Trophoblast cell (in vitro differentiated cells and primary cell): ENCODE measurements around the gene SCAF1.

Experiments
- DNase-seq, 2 donors: peaks; one replicate each; pipeline ENCODE4 v3.0.0-alpha.2; 2016
- H2AFZ ChIP-seq: 2 replicates; pipeline ENCODE4 v1.6.1; 2013; ENCODE audit warnings: low read length, moderate library complexity, mild to moderate bottlenecking; ENCODE audit not compliant: insufficient read depth, poor library complexity
- H2AK5ac ChIP-seq: 2 replicates; pipeline ENCODE4 v1.6.1; 2013; ENCODE audit warnings: mild to moderate bottlenecking, low read length
- H2BK120ac ChIP-seq: 2 replicates; pipeline ENCODE4 v1.6.1; 2013; ENCODE audit warnings: low read length, mild to moderate bottlenecking, moderate library complexity; ENCODE audit not compliant: insufficient read depth, poor library complexity
- H2BK12ac ChIP-seq: 2 replicates; pipeline ENCODE4 v1.6.1; 2013; ENCODE audit warnings: mild to moderate bottlenecking, low read length, moderate library complexity
- H2BK5ac ChIP-seq: 2 replicates; pipeline ENCODE4 v1.6.1; 2013; ENCODE audit warnings: low read length, low read depth, moderate library complexity, mild to moderate bottlenecking; ENCODE audit not compliant: poor library complexity
- H3K14ac ChIP-seq: 2 replicates; pipeline ENCODE4 v1.6.1; 2013; ENCODE audit warnings: mild to moderate bottlenecking, low read length
- H3K18ac ChIP-seq: 2 replicates; pipeline ENCODE4 v1.6.1; 2013; ENCODE audit warnings: mild to moderate bottlenecking, low read length
- H3K23ac ChIP-seq: 2 replicates; pipeline ENCODE4 v1.6.1; 2013; ENCODE audit warnings: low read length
- H3K27ac ChIP-seq: 2 replicates; pipeline ENCODE4 v1.5.1; 2013; ENCODE audit warnings: low read depth, mild to moderate bottlenecking, inconsistent platforms, low read length, moderate library complexity
- H3K27me3 ChIP-seq: 2 replicates; pipeline ENCODE4 v1.6.1; 2013; ENCODE audit warnings: inconsistent platforms, mild to moderate bottlenecking, low read length, moderate library complexity; ENCODE audit not compliant: insufficient read depth
- H3K36me3 ChIP-seq, 2 experiments: 1 replicate in 1 of 2; 2 replicates in 1 of 2; pipeline ENCODE4 v1.6.1; 2013; ENCODE audit warnings: low read length in 2 of 2, mild to moderate bottlenecking in 2 of 2, moderate library complexity in 1 of 2; ENCODE audit not compliant: insufficient read depth in 2 of 2, control insufficient read depth in 1 of 2
- H3K4ac ChIP-seq: 2 replicates; pipeline ENCODE4 v1.6.1; 2013; ENCODE audit warnings: low read depth, mild to moderate bottlenecking, low read length, moderate library complexity
- H3K4me1 ChIP-seq, 2 experiments: 1 replicate in 1 of 2; 2 replicates in 1 of 2; pipeline ENCODE4 v1.6.1; 2013; ENCODE audit warnings: low read length in 2 of 2, mild to moderate bottlenecking in 2 of 2, moderate library complexity in 1 of 2; ENCODE audit not compliant: insufficient read depth in 2 of 2, control insufficient read depth in 1 of 2
- H3K4me2 ChIP-seq: 2 replicates; pipeline ENCODE4 v1.6.1; 2013; ENCODE audit warnings: inconsistent platforms, mild to moderate bottlenecking, low read length, moderate library complexity
- H3K4me3 ChIP-seq: 2 replicates; pipeline ENCODE4 v1.5.1; 2013; ENCODE audit warnings: mild to moderate bottlenecking, low read depth, low read length, inconsistent platforms
- H3K79me1 ChIP-seq: one replicate; pipeline ENCODE4 v1.6.1; 2013; ENCODE audit warnings: low read length
- H3K79me2 ChIP-seq: 2 replicates; pipeline ENCODE4 v1.6.1; 2013; ENCODE audit warnings: low read length, mild to moderate bottlenecking; ENCODE audit not compliant: control insufficient read depth, insufficient read depth, poor library complexity
- H3K9ac ChIP-seq: 2 replicates; pipeline ENCODE4 v1.6.1; 2013; ENCODE audit warnings: mild to moderate bottlenecking, low read length
- H3K9me3 ChIP-seq: 2 replicates; pipeline ENCODE4 v1.6.1; 2013; ENCODE audit warnings: low read depth, mild to moderate bottlenecking, control low read depth, inconsistent platforms, low read length; ENCODE audit not compliant: insufficient read depth
- H4K12ac ChIP-seq: 2 replicates; pipeline ENCODE4 v1.6.1; 2013; ENCODE audit warnings: low read depth, mild to moderate bottlenecking, low read length, moderate library complexity
- H4K8ac ChIP-seq: 2 replicates; pipeline ENCODE4 v1.6.1; 2013; ENCODE audit warnings: low read depth, mild to moderate bottlenecking, low read length, moderate library complexity
- H4K91ac ChIP-seq: one replicate; pipeline ENCODE4 v1.6.1; 2013; ENCODE audit warnings: low read depth, mild to moderate bottlenecking, low read length, moderate library complexity
- WGBS: extraction: QIAGEN DNeasy Blood & Tissue Kit; methylation state at CpG from one replicate; pipeline ENCODE4 v1.1.7; 2013; ENCODE audit warnings: missing lambda C conversion rate; ENCODE audit not compliant: insufficient read length, insufficient coverage; ENCODE audit errors: extremely low coverage; 5-methylcytosine and 5-hydroxymethylcytosine counted together

Gene SCAF1

DNA sequence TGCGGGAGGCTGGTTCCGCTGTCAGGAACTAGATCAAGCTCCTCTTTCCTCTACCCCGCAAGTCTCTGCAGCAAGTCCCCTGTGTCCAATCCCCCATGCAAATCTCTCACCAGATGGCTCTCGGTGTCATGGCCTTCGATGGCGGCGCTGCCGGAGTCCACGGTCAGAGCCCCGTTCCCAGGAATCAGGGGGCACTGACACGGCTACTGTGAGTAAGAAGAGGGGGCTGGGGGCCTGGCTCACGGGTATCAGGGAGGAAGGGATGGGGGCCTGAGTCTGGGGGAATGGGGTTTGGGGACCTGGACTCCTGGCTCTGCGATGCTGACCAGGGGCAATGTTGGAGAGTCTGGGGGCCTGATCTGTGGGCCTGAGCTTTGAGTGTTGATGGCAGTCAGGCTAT lies 4.0 kb downstream of the SCAF1 start:
- H4K8ac ChIP-seq = no peak overlapping the region
- H3K4ac ChIP-seq = no peak overlapping the region
- peaks cover 50% of the 10 kb centered on the region in 2 experiments for H3K36me3 ChIP-seq
- H3K9ac ChIP-seq = no peak overlapping the region
- no peak overlapping the region for H3K14ac ChIP-seq
- H3K4me1 ChIP-seq = peaks cover 1 to 11% of the 10 kb centered on the region in 2 experiments
- no peaks in the 10 kb centered on the region for H3K27me3 ChIP-seq
- no peaks in the 10 kb centered on the region for H3K9me3 ChIP-seq
- no peak overlapping the region for H2BK12ac ChIP-seq
- no peak overlapping the region for H3K18ac ChIP-seq
- no peak overlapping the region for H3K23ac ChIP-seq
- H3K79me2 ChIP-seq = peaks cover 14% of the 10 kb centered on the region
- no CpG with 5 or more reads among the region's 13 CpGs for whole genome bisulfite sequencing
- H2BK120ac ChIP-seq = no peak overlapping the region
- no peak overlapping the region for H3K4me2 ChIP-seq
- DNase-seq = no peak
- H2AK5ac ChIP-seq = no peak overlapping the region
- peaks cover 11% of the 10 kb centered on the region for H3K79me1 ChIP-seq
- H4K12ac ChIP-seq = no peak overlapping the region
- H2BK5ac ChIP-seq = no peak overlapping the region
- no peak overlapping the region for H4K91ac ChIP-seq
- H2AFZ ChIP-seq = no peak overlapping the region
- H3K27ac ChIP-seq = no peak overlapping the region
- no peak overlapping the region for H3K4me3 ChIP-seq

DNA sequence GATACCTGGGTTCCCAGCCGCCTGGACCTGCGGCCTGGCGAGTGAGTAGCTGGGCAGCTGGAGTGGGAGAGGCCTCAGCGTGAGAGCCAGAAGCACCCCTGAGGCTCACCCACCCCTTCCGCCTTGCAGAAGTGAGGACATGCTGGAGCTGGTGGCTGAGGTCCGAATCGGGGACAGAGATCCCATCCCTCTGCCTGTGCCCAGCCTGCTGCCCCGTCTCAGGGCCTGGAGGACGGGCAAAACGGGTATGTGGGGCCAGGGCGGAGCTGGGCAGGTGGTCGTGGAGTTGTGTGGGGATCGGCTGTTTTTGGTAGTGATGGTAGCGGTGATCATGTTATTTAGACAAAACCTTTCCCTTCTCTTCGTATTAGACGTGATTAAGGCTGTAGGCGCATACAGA lies 4.6 kb downstream of the SCAF1 start:
- peaks cover 0 to 7% of the 10 kb centered on the region in 2 experiments for H3K4me1 ChIP-seq
- H3K4me2 ChIP-seq = no peak overlapping the region
- no CpG with 5 or more reads among the region's 17 CpGs for whole genome bisulfite sequencing
- no peak overlapping the region for H3K27ac ChIP-seq
- H3K14ac ChIP-seq = no peak overlapping the region
- H3K9ac ChIP-seq = no peak overlapping the region
- H3K4me3 ChIP-seq = no peak overlapping the region
- no peak overlapping the region for H3K18ac ChIP-seq
- no peaks in the 10 kb centered on the region for H3K9me3 ChIP-seq
- H2BK12ac ChIP-seq = no peak overlapping the region
- H3K79me2 ChIP-seq = peaks cover 13% of the 10 kb centered on the region
- no peak overlapping the region for H2BK120ac ChIP-seq
- no peak overlapping the region for H2BK5ac ChIP-seq
- no peak overlapping the region for H4K8ac ChIP-seq
- H3K36me3 ChIP-seq = peaks cover 56% of the 10 kb centered on the region in 2 experiments
- H3K27me3 ChIP-seq = no peaks in the 10 kb centered on the region
- no peak overlapping the region for H4K12ac ChIP-seq
- peaks cover 5% of the 10 kb centered on the region for H3K79me1 ChIP-seq
- DNase-seq = no peak
- H3K4ac ChIP-seq = no peak overlapping the region
- H2AK5ac ChIP-seq = no peak overlapping the region
- H3K23ac ChIP-seq = no peak overlapping the region
- H4K91ac ChIP-seq = no peak overlapping the region
- H2AFZ ChIP-seq = no peak overlapping the region

DNA sequence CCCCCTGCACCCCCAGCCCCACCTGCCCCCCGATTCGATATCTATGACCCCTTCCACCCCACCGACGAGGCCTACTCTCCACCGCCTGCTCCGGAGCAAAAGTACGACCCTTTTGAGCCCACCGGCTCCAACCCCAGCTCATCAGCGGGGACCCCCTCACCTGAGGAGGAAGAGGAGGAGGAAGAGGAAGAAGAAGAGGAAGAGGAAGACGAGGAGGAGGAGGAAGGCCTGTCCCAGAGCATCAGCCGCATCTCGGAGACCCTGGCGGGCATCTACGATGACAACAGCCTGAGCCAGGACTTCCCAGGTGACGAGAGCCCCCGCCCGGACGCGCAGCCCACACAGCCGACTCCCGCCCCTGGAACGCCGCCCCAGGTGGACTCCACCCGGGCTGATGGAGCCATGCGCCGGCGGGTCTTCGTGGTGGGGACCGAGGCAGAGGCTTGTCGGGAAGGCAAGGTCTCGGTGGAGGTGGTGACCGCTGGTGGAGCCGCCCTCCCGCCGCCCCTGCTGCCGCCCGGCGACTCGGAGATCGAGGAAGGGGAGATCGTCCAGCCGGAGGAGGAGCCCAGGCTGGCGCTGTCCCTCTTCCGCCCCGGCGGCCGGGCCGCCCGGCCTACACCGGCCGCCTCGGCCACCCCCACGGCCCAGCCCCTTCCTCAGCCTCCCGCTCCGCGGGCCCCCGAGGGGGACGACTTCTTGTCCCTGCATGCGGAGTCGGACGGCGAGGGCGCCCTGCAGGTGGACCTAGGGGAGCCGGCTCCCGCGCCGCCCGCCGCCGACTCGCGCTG lies 9.2 kb downstream of the SCAF1 start:
- no peak overlapping the region for H2BK12ac ChIP-seq
- WGBS = no CpG with 5 or more reads among the region's 72 CpGs

DNA sequence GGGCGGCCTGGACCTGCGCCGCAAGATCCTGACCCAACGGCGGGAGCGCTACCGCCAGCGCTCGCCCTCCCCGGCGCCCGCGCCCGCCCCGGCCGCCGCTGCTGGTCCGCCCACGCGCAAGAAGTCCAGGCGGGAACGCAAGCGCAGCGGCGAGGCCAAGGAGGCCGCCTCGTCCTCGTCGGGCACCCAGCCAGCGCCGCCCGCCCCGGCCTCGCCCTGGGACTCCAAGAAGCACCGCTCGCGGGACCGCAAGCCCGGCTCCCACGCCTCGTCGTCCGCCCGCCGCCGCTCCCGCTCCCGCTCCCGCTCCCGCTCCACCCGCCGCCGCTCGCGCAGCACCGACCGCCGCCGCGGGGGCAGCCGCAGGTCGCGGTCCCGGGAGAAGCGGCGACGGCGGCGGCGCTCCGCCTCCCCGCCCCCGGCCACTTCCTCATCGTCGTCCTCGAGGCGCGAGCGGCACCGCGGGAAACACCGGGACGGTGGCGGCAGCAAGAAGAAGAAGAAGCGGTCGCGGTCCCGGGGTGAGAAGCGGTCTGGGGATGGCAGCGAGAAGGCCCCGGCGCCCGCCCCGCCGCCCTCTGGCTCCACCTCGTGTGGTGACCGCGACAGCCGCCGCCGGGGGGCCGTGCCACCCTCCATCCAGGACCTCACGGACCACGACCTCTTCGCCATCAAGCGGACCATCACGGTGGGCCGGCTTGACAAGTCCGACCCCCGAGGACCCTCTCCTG lies 10.0 kb downstream of the SCAF1 start:
- Histone ChIP-seq H2BK120ac (no peak overlapping the region), H3K9me3 (peaks cover 2% of the 10 kb centered on the region), H4K8ac (no peak overlapping the region), H3K27me3 (no peaks in the 10 kb centered on the region), H3K18ac (no peak overlapping the region), H3K4me3 (no peak overlapping the region), H3K79me1 (no peaks in the 10 kb centered on the region), H3K9ac (no peak overlapping the region), H3K23ac (no peak overlapping the region), H3K4me2 (no peak overlapping the region), H3K4me1 (no peaks in the 10 kb centered on the region), H2AK5ac (no peak overlapping the region), H2BK5ac (no peak overlapping the region), H4K91ac (no peak overlapping the region), H3K4ac (no peak overlapping the region), H3K27ac (no peak overlapping the region), H4K12ac (no peak overlapping the region), H2BK12ac (no peak overlapping the region), H3K36me3 (peaks cover 82 to 83% of the 10 kb centered on the region in 2 experiments), H3K14ac (no peak overlapping the region), H3K79me2 (no peaks in the 10 kb centered on the region), H2AFZ (no peak overlapping the region)
- WGBS = no CpG with 5 or more reads among the region's 110 CpGs
- no peak for DNase-seq

More for the DNA sequence above, 9.2 kb downstream of the SCAF1 start:
- no peaks in the 10 kb centered on the region for H3K27me3 ChIP-seq
- H3K4me3 ChIP-seq = no peak overlapping the region
- no peak overlapping the region for H2BK5ac ChIP-seq
- H3K27ac ChIP-seq = no peak overlapping the region
- no peak overlapping the region for H4K8ac ChIP-seq
- H3K18ac ChIP-seq = no peak overlapping the region
- H3K14ac ChIP-seq = no peak overlapping the region
- no peaks in the 10 kb centered on the region for H3K4me1 ChIP-seq
- H4K91ac ChIP-seq = no peak overlapping the region
- no peak overlapping the region for H3K4ac ChIP-seq
- no peak overlapping the region for H2BK120ac ChIP-seq
- H3K79me2 ChIP-seq = no peaks in the 10 kb centered on the region
- no peak overlapping the region for H2AK5ac ChIP-seq
- H3K36me3 ChIP-seq = peaks cover 82 to 83% of the 10 kb centered on the region in 2 experiments
- H3K9me3 ChIP-seq = peaks cover 2% of the 10 kb centered on the region
- no peak overlapping the region for H2AFZ ChIP-seq
- no peak overlapping the region for H3K4me2 ChIP-seq
- H3K23ac ChIP-seq = no peak overlapping the region
- no peak overlapping the region for H4K12ac ChIP-seq
- H3K79me1 ChIP-seq = no peaks in the 10 kb centered on the region
- DNase-seq = no peak
- H3K9ac ChIP-seq = no peak overlapping the region
